Measurements from ENCODE around the gene SPIRE1.

DNA sequence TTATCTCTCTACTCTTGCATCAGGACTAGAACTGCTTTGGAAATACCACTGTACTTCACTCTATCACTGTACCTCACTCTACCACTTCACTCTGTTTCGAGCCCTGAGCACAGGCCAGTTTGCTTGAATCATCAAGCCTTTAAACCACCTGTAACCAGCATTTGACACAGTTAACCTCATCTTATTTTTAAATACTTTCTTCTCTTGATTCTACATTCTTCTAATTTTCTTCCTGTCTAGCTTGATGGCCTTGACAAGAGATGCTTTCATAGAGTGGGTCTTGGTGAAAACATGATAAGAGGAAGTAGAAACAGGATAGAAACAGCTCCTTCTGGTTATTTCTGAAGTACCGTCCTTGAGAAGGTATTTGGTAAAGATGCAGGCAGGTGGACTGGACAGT is 78.1 kb downstream of the SPIRE1 start:
- no peak for TF ChIP-seq EZH2phosphoT487 (IDR thresholded peaks at IDR 0.05; ENCODE audit: insufficient read depth, low read depth)
- TF ChIP-seq EZH2 (IDR thresholded peaks at IDR 0.05; ENCODE audit: insufficient read depth, poor library complexity, severe bottlenecking), result no peak

Measured in GM23248 (cell line).